Tibial artery (tissue), 4 donors: ENCODE data around the gene CLDN16.

Experiments used
- DNase-seq, 2 donors: peaks; one replicate each; pipeline ENCODE4 v3.0.0-alpha.2; 2019
- H3K27ac ChIP-seq, 2 donors: fragments of 200-600 bp; sonication (generic) in 1 of 2; 1 replicate in 1 of 2; 2 replicates in 1 of 2; pipeline ENCODE4 v1.5.1; 2018 to 2019; ENCODE audit warnings: mild to moderate bottlenecking in 1 of 2
- H3K27me3 ChIP-seq, 2 donors: fragments of 200-600 bp; sonication (generic) in 1 of 2; one replicate each; pipeline versions ENCODE4 v1.5.1 to v1.6.0; 2016 to 2019
- H3K36me3 ChIP-seq, 3 donors: fragments of 200-600 bp; sonication (generic) in 2 of 3; one replicate each; pipeline ENCODE4 v1.5.1; 2016 to 2019; ENCODE audit warnings: mild to moderate bottlenecking in 2 of 3
- H3K4me1 ChIP-seq, 4 donors: fragments of 200-600 bp; sonication (generic) in 2 of 4; 1 replicate in 3 of 4; 2 replicates in 1 of 4; pipeline ENCODE4 v1.5.1; 2016 to 2019
- H3K4me3 ChIP-seq, 2 donors: fragments of 200-600 bp; sonication (generic) in 1 of 2; 1 replicate in 1 of 2; 2 replicates in 1 of 2; pipeline ENCODE4 v1.5.1; 2018 to 2019; ENCODE audit warnings: mild to moderate bottlenecking in 2 of 2
- H3K9me3 ChIP-seq, 3 donors: fragments of 200-600 bp; sonication (generic) in 1 of 3; one replicate each; pipeline ENCODE4 v1.5.1; 2016 to 2019
- intact Hi-C: fragments of 100-400 bp; cut with DNase I; formaldehyde crosslinking; loops from one replicate; pipeline ENCODE4 v1.15.0; 2023; ENCODE audit warnings: low total_unique reads
- TF ChIP-seq, protein P1 (sequence below), 2 experiments: fragments of 200-600 bp in 1 of 2; fragments of 450-650 bp in 1 of 2; IDR thresholded peaks; one replicate each; pipeline ENCODE4 v1.5.1; 2017 to 2019; ENCODE audit warnings: antibody characterized with exemption in 2 of 2, mild to moderate bottlenecking in 1 of 2, moderate library complexity in 1 of 2

The CLDN16 gene

DNA sequence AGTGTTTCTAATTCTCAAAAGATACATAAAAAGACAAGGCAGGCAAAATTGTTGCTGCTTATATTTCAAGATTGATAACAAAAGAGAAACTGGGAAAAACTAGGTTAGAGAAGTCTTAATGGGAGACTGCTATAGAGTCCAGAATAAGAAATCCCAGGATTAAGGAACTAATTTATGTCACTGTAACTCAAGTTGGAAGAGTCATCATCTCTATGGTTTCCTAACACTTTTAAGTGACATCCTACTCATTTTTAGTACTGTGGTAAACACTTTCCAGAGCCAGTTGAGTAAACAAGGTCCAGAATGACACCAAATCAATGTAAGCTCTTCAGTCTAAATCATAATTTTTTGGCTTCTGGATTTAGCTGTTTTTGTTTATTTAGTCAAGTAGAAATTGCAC, 8.0 kb downstream of the CLDN16 start:
- H3K4me3 ChIP-seq: no peak overlapping the region
- no peak overlapping the region for H3K27ac ChIP-seq
- H3K4me1 ChIP-seq: no peaks in the 10 kb centered on the region
- no peaks in the 10 kb centered on the region for H3K36me3 ChIP-seq
- intact Hi-C loops: no loop called here
- H3K9me3 ChIP-seq: no peaks in the 10 kb centered on the region
- H3K27me3 ChIP-seq: no peaks in the 10 kb centered on the region
- TF ChIP-seq, protein P1, sequence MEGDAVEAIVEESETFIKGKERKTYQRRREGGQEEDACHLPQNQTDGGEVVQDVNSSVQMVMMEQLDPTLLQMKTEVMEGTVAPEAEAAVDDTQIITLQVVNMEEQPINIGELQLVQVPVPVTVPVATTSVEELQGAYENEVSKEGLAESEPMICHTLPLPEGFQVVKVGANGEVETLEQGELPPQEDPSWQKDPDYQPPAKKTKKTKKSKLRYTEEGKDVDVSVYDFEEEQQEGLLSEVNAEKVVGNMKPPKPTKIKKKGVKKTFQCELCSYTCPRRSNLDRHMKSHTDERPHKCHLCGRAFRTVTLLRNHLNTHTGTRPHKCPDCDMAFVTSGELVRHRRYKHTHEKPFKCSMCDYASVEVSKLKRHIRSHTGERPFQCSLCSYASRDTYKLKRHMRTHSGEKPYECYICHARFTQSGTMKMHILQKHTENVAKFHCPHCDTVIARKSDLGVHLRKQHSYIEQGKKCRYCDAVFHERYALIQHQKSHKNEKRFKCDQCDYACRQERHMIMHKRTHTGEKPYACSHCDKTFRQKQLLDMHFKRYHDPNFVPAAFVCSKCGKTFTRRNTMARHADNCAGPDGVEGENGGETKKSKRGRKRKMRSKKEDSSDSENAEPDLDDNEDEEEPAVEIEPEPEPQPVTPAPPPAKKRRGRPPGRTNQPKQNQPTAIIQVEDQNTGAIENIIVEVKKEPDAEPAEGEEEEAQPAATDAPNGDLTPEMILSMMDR (IDR thresholded peaks at IDR 0.05): no peak
- DNase-seq: no peak

DNA sequence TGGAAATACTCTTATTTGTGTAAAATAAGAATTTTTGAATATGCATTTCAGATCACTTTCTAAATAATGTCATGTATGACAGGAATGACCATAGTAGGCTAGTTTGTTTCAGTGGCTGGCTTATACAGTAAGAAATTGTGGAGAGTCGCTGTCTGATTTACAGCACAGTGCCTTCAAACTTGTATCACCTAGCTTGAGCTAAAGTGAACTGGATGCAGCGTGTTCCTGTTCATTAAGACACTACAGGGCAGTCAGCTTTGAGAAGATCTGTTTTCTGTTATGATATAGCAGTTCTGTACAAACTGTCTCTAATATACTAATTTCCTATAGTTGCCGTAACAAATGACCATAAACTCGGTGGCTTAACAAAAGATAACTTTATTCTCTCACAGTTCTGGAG, 9.9 kb downstream of the CLDN16 start:
- no peaks in the 10 kb centered on the region for H3K27me3 ChIP-seq
- H3K4me1 ChIP-seq: no peaks in the 10 kb centered on the region
- intact Hi-C loops: no loop called here
- no peaks in the 10 kb centered on the region for H3K9me3 ChIP-seq
- no peak overlapping the region for H3K4me3 ChIP-seq
- TF ChIP-seq, protein P1 (IDR thresholded peaks at IDR 0.05): no peak
- no peak overlapping the region for H3K27ac ChIP-seq
- no peaks in the 10 kb centered on the region for H3K36me3 ChIP-seq
- DNase-seq: no peak

DNA sequence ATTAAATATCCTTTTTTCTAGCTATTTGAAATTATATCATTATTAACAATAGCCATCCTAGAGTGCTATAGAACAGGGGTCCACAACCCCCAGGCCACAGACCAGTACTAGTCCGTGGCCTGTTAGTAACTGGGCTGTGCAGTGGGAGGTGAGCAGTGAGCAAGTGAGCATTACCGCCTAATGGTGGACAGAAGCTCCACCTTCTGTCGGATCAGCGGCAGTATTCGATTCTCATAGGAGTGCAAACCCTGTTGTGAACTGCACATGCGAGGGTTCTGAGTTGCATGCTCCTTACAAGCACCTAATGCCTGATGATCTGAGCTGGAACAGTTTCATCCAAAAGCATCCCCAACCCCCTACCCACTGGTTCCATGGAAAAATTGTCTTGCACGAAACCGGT, 11.7 kb downstream of the CLDN16 start:
- intact Hi-C loops: no loop called here
- Histone ChIP-seq H3K27me3 (no peaks in the 10 kb centered on the region), H3K36me3 (no peaks in the 10 kb centered on the region), H3K4me3 (no peak overlapping the region), H3K4me1 (no peaks in the 10 kb centered on the region), H3K9me3 (no peaks in the 10 kb centered on the region), H3K27ac (no peak overlapping the region)
- DNase-seq: no peak
- TF ChIP-seq, protein P1 (IDR thresholded peaks at IDR 0.05): no peak

DNA sequence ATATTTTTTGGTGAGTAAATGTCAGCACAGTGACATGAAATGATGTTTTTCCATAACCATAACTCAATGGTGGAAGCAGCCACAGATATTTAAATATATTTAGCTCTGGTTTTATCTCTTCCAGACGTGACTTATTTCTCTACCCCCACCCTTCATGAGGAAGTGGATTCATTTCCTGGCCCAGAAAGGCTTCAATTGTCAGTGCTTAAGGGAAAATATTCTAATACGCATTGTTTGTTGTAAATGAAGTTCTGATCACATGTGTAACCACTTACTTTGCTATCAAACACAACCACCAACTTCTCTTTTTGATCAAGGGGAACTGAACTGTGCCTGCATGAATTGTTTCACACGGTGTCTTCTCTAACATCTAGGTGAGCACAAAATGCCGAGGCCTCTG, 14.0 kb downstream of the CLDN16 start:
- TF ChIP-seq, protein P1 (IDR thresholded peaks at IDR 0.05): no peak
- no peak overlapping the region for H3K4me3 ChIP-seq
- H3K27ac ChIP-seq: no peak overlapping the region
- no peaks in the 10 kb centered on the region for H3K4me1 ChIP-seq
- H3K27me3 ChIP-seq: no peaks in the 10 kb centered on the region
- intact Hi-C loops: no loop called here
- no peaks in the 10 kb centered on the region for H3K9me3 ChIP-seq
- DNase-seq: no peak
- H3K36me3 ChIP-seq: no peaks in the 10 kb centered on the region

DNA sequence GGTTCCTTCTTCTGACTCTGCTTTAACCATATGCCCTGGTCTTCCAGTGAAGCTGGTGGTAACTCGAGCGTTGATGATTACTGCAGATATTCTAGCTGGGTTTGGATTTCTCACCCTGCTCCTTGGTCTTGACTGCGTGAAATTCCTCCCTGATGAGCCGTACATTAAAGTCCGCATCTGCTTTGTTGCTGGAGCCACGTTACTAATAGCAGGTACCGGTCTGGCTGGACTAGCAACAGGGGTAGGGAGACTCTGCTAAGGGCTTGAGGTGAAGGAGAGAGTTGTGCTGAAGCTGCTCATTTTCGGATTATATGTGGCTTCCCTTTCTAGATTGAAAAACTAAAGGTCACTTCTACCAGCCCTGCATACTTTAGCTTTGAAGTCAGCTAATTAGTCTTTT, 16.8 kb downstream of the CLDN16 start:
- intact Hi-C loops: no loop called here
- H3K4me3 ChIP-seq: no peak overlapping the region
- H3K36me3 ChIP-seq: no peaks in the 10 kb centered on the region
- no peaks in the 10 kb centered on the region for H3K9me3 ChIP-seq
- H3K27ac ChIP-seq: no peak overlapping the region
- DNase-seq: no peak
- TF ChIP-seq, protein P1 (IDR thresholded peaks at IDR 0.05): no peak
- H3K27me3 ChIP-seq: no peaks in the 10 kb centered on the region
- H3K4me1 ChIP-seq: no peaks in the 10 kb centered on the region

DNA sequence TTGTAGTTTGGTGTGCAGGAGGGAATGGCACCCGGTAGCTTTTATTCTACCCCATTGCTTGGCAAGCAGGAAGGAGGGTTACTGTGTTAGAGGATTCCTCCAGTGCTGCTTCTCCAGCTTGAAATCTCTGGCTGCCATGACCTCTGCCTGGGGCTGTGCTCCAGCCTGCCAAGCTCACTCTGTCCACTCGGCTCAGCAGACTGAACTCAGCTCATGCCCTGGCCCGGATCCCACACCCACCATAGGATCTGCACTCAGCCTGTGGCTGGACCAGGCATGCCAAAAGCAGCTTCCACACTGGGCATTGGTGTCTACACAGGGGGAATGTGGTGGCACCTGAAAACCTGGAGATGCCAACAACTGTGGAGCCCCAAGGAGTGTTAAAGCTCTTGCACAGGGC, 26.3 kb downstream of the CLDN16 start:
- H3K9me3 ChIP-seq: no peaks in the 10 kb centered on the region
- TF ChIP-seq, protein P1 (IDR thresholded peaks at IDR 0.05): no peak
- DNase-seq: no peak
- no peak overlapping the region for H3K4me3 ChIP-seq
- no peaks in the 10 kb centered on the region for H3K4me1 ChIP-seq
- no peaks in the 10 kb centered on the region for H3K27me3 ChIP-seq
- H3K36me3 ChIP-seq: no peaks in the 10 kb centered on the region
- H3K27ac ChIP-seq: no peak overlapping the region
- intact Hi-C loops: no loop called here
